Activated CD4-positive, alpha-beta memory T cell treated with anti-CD3 and anti-CD28 coated beads for 36 hours (primary cell): ENCODE measurements around the gene OR10A3. TPM values are rescaled to one million over a fixed set of nuclear protein-coding genes. Genes with fewer than 3 reads are reported as not detected.
"Not testable (repeated sequence)": the region's sequence is repeated elsewhere in the genome, so short reads cannot be mapped to it uniquely, and the experiment has no call there.

Experiments
- CTCF ChIA-PET: fragments of 350-600 bp; sonication (Branson Sonifier 250); formaldehyde crosslinking; loops from one replicate; lab custom pipeline; 2021; ENCODE audit warnings: antibody characterized with exemption, inconsistent platforms; lab: Charles Lee
- POLR2A ChIA-PET: fragments of 350-600 bp; sonication (Branson Sonifier 250); formaldehyde crosslinking; loops from one replicate; lab custom pipeline; 2021; ENCODE audit warnings: antibody characterized with exemption; lab: Charles Lee
- DNase-seq: peaks from one replicate; pipeline ENCODE4 v3.0.0-alpha.2; 2020
- H3K27ac Mint-ChIP-seq: one replicate; pipeline ENCODE4 v1.8.0; 2021; ENCODE audit warnings: mixed read lengths
- H3K27me3 Mint-ChIP-seq: one replicate; pipeline ENCODE4 v1.8.0; 2021; ENCODE audit warnings: mixed read lengths
- H3K36me3 Mint-ChIP-seq: one replicate; pipeline ENCODE4 v1.8.0; 2021; ENCODE audit warnings: mixed read lengths
- H3K4me1 Mint-ChIP-seq: one replicate; pipeline ENCODE4 v1.8.0; 2021; ENCODE audit warnings: low read depth, mixed read lengths
- H3K4me3 Mint-ChIP-seq: one replicate; pipeline ENCODE4 v1.8.0; 2021; ENCODE audit warnings: mild to moderate bottlenecking, mixed read lengths
- H3K9me3 Mint-ChIP-seq: one replicate; pipeline ENCODE4 v1.8.0; 2021; ENCODE audit warnings: mixed read lengths
- intact Hi-C: fragments of 100-400 bp; cut with micrococcal nuclease; formaldehyde crosslinking; loops from one replicate; pipeline ENCODE4 v1.15.1; 2023
- total RNA-seq, 2 experiments: library from RNA; stranded (reverse); gene quantifications; one replicate each; pipeline ENCODE4 v1.2.3, GENCODE V29; 2021

Gene OR10A3, protein sequence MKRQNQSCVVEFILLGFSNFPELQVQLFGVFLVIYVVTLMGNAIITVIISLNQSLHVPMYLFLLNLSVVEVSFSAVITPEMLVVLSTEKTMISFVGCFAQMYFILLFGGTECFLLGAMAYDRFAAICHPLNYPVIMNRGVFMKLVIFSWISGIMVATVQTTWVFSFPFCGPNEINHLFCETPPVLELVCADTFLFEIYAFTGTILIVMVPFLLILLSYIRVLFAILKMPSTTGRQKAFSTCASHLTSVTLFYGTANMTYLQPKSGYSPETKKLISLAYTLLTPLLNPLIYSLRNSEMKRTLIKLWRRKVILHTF
- total RNA-seq, result not detected

DNA sequence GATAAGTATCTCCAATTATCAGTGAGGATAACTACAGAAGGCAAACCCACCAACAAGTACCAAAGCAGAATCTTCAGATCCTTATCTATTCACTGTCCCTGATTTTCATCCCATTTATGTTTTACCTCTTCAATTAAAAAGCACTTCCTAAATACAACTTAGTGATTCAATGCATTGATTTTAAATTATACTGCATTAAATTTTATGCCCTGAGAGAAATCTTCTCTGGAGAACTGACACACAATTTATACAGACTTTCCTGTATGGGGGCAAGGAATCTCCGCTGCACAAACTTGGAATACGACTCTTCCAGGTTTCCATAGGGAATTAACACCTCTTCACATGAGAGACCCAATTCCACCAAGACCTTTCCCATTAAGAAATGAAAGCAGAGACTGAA, at the start of gene OR10A3:
OR10A3 (minus strand) TSS at position 101 of the 400 bp plus-strand sequence. CDS start 2,188 bp downstream, outside the sequence.
- H3K27me3 Mint-ChIP-seq, result peaks cover 11% of the 10 kb centered on the region
- H3K4me3 Mint-ChIP-seq, result no peak within 1 kb of the TSS
- no peaks in the 10 kb centered on the region for H3K36me3 Mint-ChIP-seq
- no peaks in the 10 kb centered on the region for H3K4me1 Mint-ChIP-seq
- peaks cover 25% of the 10 kb centered on the region for H3K9me3 Mint-ChIP-seq
- ChIA-PET CTCF (no interaction called here), POLR2A (no interaction called here)
- intact Hi-C loops, result no loop called here
- no peak within 1 kb of the TSS for H3K27ac Mint-ChIP-seq
- DNase-seq, result no peak

DNA sequence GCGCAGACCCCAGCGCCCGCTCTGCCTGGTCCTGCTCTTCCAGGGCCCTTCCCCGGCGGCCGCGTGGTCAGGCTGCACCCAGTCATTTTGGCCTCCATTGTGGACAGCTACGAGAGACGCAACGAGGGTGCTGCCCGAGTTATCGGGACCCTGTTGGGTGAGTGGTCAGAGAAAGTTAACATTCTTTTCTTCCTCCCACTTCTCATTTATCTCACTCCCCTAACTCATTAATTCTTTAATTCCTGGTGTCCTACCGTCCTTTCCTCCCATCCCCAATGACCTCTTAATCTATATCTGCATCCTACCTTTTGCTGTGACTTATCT, 46.0 kb upstream of the OR10A3 start:
- H3K36me3 Mint-ChIP-seq, result peaks cover 15% of the 10 kb centered on the region
- not testable (repeated sequence) for H3K27me3 Mint-ChIP-seq, H3K9me3 Mint-ChIP-seq, DNase-seq
- intact Hi-C loops, result loop anchor here (1.0 to 10.0 kb wide), 3 partner anchors 95 to 697 kb away; partner anchors contain the start of genes PPFIBP2, RPL27A and TRIM66
- peak overlapping the region; percentile 93 for H3K4me3 Mint-ChIP-seq
- CTCF ChIA-PET, result interaction anchor here (0.6 to 2.2 kb wide), 28 partner anchors 8 to 474 kb away, joined by 3 to 115 read pairs (median 4); partner anchors contain the start of gene PPFIBP2
- POLR2A ChIA-PET, result interaction anchor here (0.8 to 1.6 kb wide), 5 partner anchors 19 to 94 kb away, joined by 3 to 6 read pairs (median 4); no protein-coding TSS in a partner anchor
- H3K4me1 Mint-ChIP-seq, result peaks cover 40% of the 10 kb centered on the region
- H3K27ac Mint-ChIP-seq, result peak overlapping the region; percentile 71

DNA sequence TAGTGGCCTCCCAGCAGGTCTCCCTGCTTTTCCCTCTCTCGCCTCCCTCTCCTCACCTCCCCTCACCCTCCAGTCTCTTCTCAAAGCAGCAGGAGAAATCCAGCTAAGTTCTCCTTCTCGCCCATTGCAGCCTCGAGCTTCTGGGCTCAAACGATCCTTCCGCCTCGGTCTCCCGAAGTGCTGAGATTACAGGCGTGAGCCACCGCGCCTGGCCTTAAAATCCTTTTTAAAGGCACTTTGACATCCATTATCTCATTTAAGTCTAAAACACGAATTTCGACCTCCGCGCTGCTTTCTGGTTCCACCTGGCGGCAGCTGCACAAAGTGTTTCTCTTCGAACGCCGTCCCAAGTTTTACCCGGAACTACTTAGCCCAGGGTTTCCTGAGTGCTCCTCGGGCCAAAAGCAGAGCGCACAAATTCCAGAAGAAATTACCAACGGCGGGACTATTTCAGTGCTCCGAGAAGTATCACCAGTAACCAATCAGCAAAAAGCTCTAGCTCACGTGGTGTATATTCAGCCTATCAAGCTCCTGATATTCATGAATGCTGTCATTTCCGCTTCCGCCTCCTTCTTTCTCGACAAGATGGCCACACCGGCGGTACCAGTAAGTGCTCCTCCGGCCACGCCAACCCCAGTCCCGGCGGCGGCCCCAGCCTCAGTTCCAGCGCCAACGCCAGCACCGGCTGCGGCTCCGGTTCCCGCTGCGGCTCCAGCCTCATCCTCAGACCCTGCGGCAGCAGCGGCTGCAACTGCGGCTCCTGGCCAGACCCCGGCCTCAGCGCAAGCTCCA, 45.5 kb upstream of the OR10A3 start, which contains the start of gene EIF3F:
EIF3F (plus strand) TSS at position 570 of the 792 bp plus-strand sequence; CDS start at position 586, 16 bp downstream.
- Mint-ChIP-seq H3K27ac (peak within 1 kb of the TSS; percentile 91), H3K9me3 (no peaks in the 10 kb centered on the region), H3K4me3 (peak within 1 kb of the TSS; percentile 93), H3K27me3 (no peaks in the 10 kb centered on the region), H3K4me1 (peaks cover 40% of the 10 kb centered on the region), H3K36me3 (peaks cover 12% of the 10 kb centered on the region)
- ChIA-PET CTCF (interaction anchor here (0.6 to 2.2 kb wide), 36 partner anchors 9 to 889 kb away, joined by 3 to 115 read pairs (median 4); partner anchors contain the start of genes PPFIBP2 and RIC3), POLR2A (interaction anchor here (0.6 to 1.6 kb wide), 7 partner anchors 16 to 97 kb away, joined by 3 to 7 read pairs (median 4); no protein-coding TSS in a partner anchor)
- intact Hi-C loops, result loop anchor here (1.0 to 10.0 kb wide), 3 partner anchors 95 to 698 kb away; partner anchors contain the start of genes PPFIBP2, RPL27A and TRIM66
- peak; percentile 93 for DNase-seq

DNA sequence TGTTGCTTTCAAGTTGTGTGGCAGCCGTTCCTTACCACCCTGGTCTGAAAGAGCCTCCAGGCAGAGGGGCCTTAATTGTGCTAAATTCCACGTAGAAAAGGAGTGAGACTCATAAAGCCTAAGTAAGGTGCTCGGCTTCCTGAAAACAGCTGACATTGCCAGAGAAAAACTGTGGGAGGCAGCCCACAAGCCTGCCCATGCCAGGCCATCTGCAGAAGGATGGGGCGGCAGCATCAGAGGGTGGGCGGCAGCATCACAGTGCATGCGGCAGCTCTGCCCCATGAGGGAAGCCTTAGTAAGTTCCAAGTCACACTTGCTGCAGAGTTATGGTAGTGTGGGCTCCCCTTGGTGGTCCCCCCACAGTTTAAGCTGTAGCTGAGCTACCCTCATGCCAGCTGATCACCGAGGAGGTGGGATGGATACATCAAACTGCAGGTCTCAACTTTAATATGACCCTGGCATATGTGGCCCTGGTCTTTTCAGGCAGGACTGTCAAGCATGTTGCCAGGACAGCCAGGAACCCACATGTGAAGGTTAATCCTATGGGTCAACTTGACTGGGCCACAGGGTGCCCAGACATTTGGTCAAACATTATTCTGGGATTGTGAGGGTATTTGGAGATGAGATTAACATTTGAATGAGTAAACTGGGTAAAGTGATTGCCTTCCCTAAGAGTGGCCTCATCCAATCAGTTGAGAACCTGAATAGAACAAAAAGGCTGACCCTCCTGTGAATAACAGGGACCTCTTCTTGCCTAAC, 42.5 kb upstream of the OR10A3 start:
- ChIA-PET CTCF (interaction anchor here (1.1 to 2.7 kb wide), 3 partner anchors 91 to 116 kb away, joined by 3 to 11 read pairs (median 5); no protein-coding TSS in a partner anchor), POLR2A (no interaction called here)
- H3K4me1 Mint-ChIP-seq, result peaks cover 21% of the 10 kb centered on the region
- no peak for DNase-seq
- H3K27me3 Mint-ChIP-seq, result no peaks in the 10 kb centered on the region
- H3K36me3 Mint-ChIP-seq, result peaks cover 3% of the 10 kb centered on the region
- no peaks in the 10 kb centered on the region for H3K9me3 Mint-ChIP-seq
- H3K4me3 Mint-ChIP-seq, result no peak overlapping the region
- intact Hi-C loops, result loop anchor here (10.0 kb wide), 1 partner anchor 701 kb away; the partner anchor contains the start of genes RPL27A and TRIM66
- no peak overlapping the region for H3K27ac Mint-ChIP-seq

DNA sequence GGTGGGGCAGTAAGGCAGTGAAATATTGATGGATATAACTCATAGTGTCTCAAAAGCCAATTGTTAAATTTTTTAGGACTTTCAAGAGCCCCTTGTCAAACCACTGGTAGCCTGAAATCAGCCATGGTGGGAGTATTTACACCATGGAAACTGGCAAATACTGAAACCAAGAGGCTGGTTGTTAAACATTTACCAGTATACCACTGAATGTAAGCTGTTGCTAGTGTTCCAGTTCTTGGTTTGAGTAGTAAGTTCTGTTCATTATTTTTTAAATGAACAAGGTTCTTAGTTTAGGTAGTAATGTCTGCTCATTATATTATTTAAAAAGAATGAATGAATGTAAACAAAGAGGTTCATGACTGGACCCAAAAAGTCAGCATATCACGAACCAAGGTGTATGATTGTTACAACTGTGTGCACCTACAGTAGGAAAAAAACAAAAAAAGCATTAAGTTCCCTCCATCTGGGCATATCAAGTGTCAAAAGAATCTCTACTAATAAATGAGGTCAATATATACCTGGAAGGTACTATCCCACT, 41.1 kb upstream of the OR10A3 start:
- CTCF ChIA-PET, result interaction anchor here (1.1 to 2.7 kb wide), 3 partner anchors 23 to 117 kb away, joined by 3 to 11 read pairs (median 3); no protein-coding TSS in a partner anchor
- no peaks in the 10 kb centered on the region for H3K27me3 Mint-ChIP-seq
- H3K4me1 Mint-ChIP-seq, result peaks cover 11% of the 10 kb centered on the region
- H3K36me3 Mint-ChIP-seq, result no peaks in the 10 kb centered on the region
- intact Hi-C loops, result loop anchor here (10.0 kb wide), 1 partner anchor 702 kb away; the partner anchor contains the start of genes RPL27A and TRIM66
- no peak for DNase-seq
- no peak overlapping the region for H3K27ac Mint-ChIP-seq
- POLR2A ChIA-PET, result no interaction called here
- no peak overlapping the region for H3K4me3 Mint-ChIP-seq
- no peaks in the 10 kb centered on the region for H3K9me3 Mint-ChIP-seq

DNA sequence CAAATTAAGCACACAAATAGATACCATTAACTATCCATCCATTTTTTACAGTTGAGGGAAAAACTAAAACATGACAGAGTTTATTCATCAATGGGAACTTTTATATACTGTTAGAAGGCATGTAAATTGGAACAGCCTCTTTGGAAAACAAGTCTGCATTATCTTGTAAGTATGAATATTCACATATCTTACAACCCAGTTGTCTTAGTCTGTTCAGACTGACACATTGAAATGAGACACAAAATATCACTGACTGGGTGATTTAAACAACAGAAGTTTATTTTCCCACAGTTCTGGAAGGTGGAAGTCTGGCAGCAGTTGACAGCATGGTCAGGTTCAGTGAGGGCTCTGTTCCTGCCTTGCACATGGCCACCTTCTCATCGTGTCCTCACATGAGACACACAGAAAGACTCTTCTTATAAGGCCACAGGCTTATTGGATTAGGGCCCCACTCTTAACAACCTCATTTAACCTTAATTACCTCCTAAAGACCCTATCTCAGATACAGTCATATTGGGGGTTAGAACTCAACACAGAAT, 40.2 kb upstream of the OR10A3 start:
- CTCF ChIA-PET, result interaction anchor here (2.7 kb wide), 1 partner anchor 89 kb away, joined by 11 read pairs; no protein-coding TSS in a partner anchor
- H3K27me3 Mint-ChIP-seq, result no peaks in the 10 kb centered on the region
- POLR2A ChIA-PET, result no interaction called here
- no peak for DNase-seq
- intact Hi-C loops, result loop anchor here (10.0 kb wide), 1 partner anchor 703 kb away; the partner anchor contains the start of genes RPL27A and TRIM66
- no peak overlapping the region for H3K27ac Mint-ChIP-seq
- H3K36me3 Mint-ChIP-seq, result no peaks in the 10 kb centered on the region
- no peaks in the 10 kb centered on the region for H3K9me3 Mint-ChIP-seq
- H3K4me1 Mint-ChIP-seq, result peaks cover 8% of the 10 kb centered on the region
- H3K4me3 Mint-ChIP-seq, result no peak overlapping the region

DNA sequence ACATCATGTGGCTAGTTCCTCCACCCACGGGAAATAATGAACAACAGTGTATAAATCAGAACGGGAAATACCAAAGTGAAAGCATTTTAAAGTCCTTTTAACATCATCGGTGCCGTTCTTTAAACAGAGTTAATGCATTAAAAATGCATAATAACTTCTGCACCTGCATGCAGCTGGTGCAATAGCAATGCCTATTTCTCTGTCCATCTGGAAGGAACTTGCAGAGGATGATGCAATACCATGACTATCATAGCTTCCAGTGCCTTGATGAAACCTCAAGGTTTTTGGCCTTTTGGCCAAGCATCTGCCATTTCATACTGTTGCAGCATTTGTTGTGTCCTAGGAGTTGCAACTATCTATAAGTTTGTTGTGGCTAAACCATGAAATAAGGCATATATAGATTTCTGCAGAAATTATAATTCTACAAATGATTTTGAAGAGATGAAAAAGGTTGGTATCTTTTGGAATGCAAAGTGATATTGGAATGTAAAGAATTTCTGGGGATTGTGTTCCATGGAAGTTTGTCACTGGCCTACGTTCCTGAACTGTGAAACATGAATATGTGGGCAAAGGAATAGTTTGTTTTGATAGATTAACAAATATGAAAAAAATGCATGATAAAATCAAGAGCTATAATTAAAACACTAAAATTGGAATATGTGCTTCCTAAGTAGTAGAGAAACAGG, 35.9 kb upstream of the OR10A3 start:
- ChIA-PET CTCF (interaction anchor here (1.3 kb wide), 1 partner anchor 10 kb away, joined by 5 read pairs; the partner anchor contains the start of gene EIF3F), POLR2A (no interaction called here)
- H3K9me3 Mint-ChIP-seq, result no peaks in the 10 kb centered on the region
- no peaks in the 10 kb centered on the region for H3K4me1 Mint-ChIP-seq
- no peak for DNase-seq
- no peak overlapping the region for H3K4me3 Mint-ChIP-seq
- H3K36me3 Mint-ChIP-seq, result no peaks in the 10 kb centered on the region
- H3K27ac Mint-ChIP-seq, result no peak overlapping the region
- H3K27me3 Mint-ChIP-seq, result peaks cover 6% of the 10 kb centered on the region
- intact Hi-C loops, result no loop called here

DNA sequence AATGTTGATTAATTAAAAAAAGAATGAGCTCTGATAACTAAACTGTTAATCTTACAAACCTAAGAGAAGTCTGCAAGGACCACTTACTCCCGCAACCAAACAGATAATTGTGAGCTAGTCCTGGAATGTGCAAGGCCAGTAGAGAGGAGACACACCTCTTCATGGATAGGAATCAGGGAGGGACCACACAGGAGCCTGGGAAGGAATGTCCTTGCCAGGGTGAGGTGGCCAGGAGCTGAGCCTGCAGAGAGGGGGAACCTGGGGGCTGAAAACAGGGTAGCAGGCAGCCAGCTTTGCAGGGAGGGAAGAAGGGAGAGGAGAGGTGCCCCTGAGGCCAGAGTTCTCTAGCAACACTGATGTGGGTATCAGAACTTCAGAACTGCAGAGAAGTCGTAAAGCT, 33.2 kb upstream of the OR10A3 start:
- no peak for DNase-seq
- Mint-ChIP-seq H3K27ac (no peak overlapping the region), H3K9me3 (no peaks in the 10 kb centered on the region), H3K27me3 (peaks cover 6% of the 10 kb centered on the region), H3K4me1 (no peaks in the 10 kb centered on the region), H3K4me3 (no peak overlapping the region), H3K36me3 (no peaks in the 10 kb centered on the region)
- intact Hi-C loops, result no loop called here
- ChIA-PET CTCF (interaction anchor here (1.3 to 3.4 kb wide), 4 partner anchors 12 to 284 kb away, joined by 3 to 13 read pairs (median 5); partner anchors contain the start of gene EIF3F), POLR2A (no interaction called here)

DNA sequence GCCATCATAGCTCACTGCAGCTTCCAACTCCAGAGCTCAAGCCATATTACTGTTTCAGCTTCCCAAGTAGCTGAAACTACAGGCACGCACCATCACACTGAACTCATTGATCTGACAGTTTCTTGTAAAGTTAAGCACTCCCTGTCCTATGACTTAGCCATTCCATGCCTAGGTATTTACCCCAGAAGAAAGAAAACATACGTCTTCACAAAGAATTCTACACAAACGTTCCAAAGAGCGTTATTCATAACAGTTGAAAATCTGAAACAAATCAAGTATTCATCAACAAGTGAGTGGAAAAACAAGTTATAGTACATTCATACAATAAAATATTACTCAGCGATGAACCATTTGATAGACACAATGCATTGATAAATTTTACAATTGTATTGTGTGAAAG, 31.5 kb upstream of the OR10A3 start:
- no peaks in the 10 kb centered on the region for H3K36me3 Mint-ChIP-seq
- POLR2A ChIA-PET, result no interaction called here

DNA sequence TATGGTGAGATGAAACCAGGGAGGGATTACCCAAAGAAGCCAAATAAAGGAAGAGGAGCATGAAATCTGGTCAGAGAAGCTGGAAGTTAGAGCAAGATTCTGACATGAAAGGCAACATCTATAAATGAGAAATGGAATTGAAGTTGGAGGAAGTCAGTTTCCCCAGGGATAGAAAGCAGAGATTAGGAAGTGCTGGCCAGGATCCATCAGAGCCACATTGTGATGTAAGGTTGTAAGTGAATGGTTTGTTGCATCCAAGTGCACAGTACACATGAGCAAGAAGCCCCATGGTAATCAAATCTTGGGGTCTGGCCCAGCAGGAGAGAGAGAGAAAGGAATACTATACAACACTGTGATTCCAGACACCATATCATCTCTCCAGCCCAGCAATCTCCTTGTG, 30.3 kb upstream of the OR10A3 start:
- CTCF ChIA-PET, result interaction anchor here (1.9 kb wide), 1 partner anchor 34 kb away, joined by 5 read pairs; no protein-coding TSS in a partner anchor
- Mint-ChIP-seq H3K27ac (no peak overlapping the region), H3K27me3 (peaks cover 6% of the 10 kb centered on the region)

More for the DNA sequence above, 31.5 kb upstream of the OR10A3 start:
- Mint-ChIP-seq H3K27ac (no peak overlapping the region), H3K4me3 (no peak overlapping the region), H3K4me1 (no peaks in the 10 kb centered on the region), H3K9me3 (no peaks in the 10 kb centered on the region), H3K27me3 (peaks cover 6% of the 10 kb centered on the region)
- intact Hi-C loops, result no loop called here
- no peak for DNase-seq
- CTCF ChIA-PET, result interaction anchor here (3.4 kb wide), 1 partner anchor 14 kb away, joined by 13 read pairs; the partner anchor contains the start of gene EIF3F

More for the DNA sequence above, 30.3 kb upstream of the OR10A3 start:
- Mint-ChIP-seq H3K4me1 (no peaks in the 10 kb centered on the region), H3K36me3 (no peaks in the 10 kb centered on the region), H3K9me3 (no peaks in the 10 kb centered on the region), H3K4me3 (no peak overlapping the region)
- POLR2A ChIA-PET, result no interaction called here
- intact Hi-C loops, result no loop called here
- no peak for DNase-seq
